GM21737 (cell line): ENCODE data around the gene ASTN2.

ENCODE experiments used
- ATAC-seq: cut with Tn5 transposase; IDR thresholded peaks from one replicate; pipeline ENCODE4 v1.9.1; 2021; ENCODE audit warnings: mild to moderate bottlenecking, moderate library complexity; ENCODE audit not compliant: unreplicated experiment

The ASTN2 gene

GRCh38 chr9:116980582-116981120, 434.2 kb downstream of the ASTN2 start:
- ATAC-seq = no peak

- no peak for ATAC-seq
Measured at GRCh38 chr9:116979456-116979855, 435.4 kb downstream of the ASTN2 start.

GRCh38 chr9:116978155-116978554, 436.7 kb downstream of the ASTN2 start:
- no peak for ATAC-seq

- ATAC-seq = no peak
Measured at GRCh38 chr9:116975126-116975525, 439.7 kb downstream of the ASTN2 start.

- no peak for ATAC-seq
Measured at GRCh38 chr9:116966199-116966598, 448.7 kb downstream of the ASTN2 start.

GRCh38 chr9:116964258-116964657, 450.6 kb downstream of the ASTN2 start:
- ATAC-seq = no peak

GRCh38 chr9:116959809-116960208, 455.0 kb downstream of the ASTN2 start:
- no peak for ATAC-seq

GRCh38 chr9:116958881-116959280, 456.0 kb downstream of the ASTN2 start:
- no peak for ATAC-seq

GRCh38 chr9:116954731-116955130, 460.1 kb downstream of the ASTN2 start:
- ATAC-seq = no peak

- ATAC-seq = no peak
Measured at GRCh38 chr9:116953271-116953670, 461.6 kb downstream of the ASTN2 start.

- no peak for ATAC-seq
Measured at GRCh38 chr9:116952436-116952810, 462.4 kb downstream of the ASTN2 start.

GRCh38 chr9:116951588-116952435, 463.0 kb downstream of the ASTN2 start:
- peak; percentile 79 for ATAC-seq

GRCh38 chr9:116945817-116946216, 469.0 kb downstream of the ASTN2 start:
- ATAC-seq = no peak

GRCh38 chr9:116944714-116945534, 469.9 kb downstream of the ASTN2 start:
- ATAC-seq = no peak

- no peak for ATAC-seq
Measured at GRCh38 chr9:116943970-116944369, 470.9 kb downstream of the ASTN2 start.

GRCh38 chr9:116942593-116943061, 472.2 kb downstream of the ASTN2 start:
- no peak for ATAC-seq

- no peak for ATAC-seq
Measured at GRCh38 chr9:116941266-116941665, 473.6 kb downstream of the ASTN2 start.

GRCh38 chr9:116940614-116941215, 474.1 kb downstream of the ASTN2 start:
- ATAC-seq = no peak

GRCh38 chr9:116939614-116940013, 475.2 kb downstream of the ASTN2 start:
- no peak for ATAC-seq

- no peak for ATAC-seq
Measured at GRCh38 chr9:116939161-116939560, 475.7 kb downstream of the ASTN2 start.

- ATAC-seq = no peak
Measured at GRCh38 chr9:116937361-116937760, 477.5 kb downstream of the ASTN2 start.
